ENCODE data around the gene CFAP298.

The CFAP298 gene

GRCh38 chr21:32569261-32570230 is 42.6 kb downstream of the CFAP298 start:
- TF ChIP-seq BACH2 (CRISPR knock-in tag; IDR thresholded peaks at IDR 0.05; ENCODE audit: borderline replicate concordance), result no peak
- no peak for TF ChIP-seq ISL1 (CRISPR knock-in tag; IDR thresholded peaks at IDR 0.05)
- TF ChIP-seq ZNF565 (CRISPR knock-in tag; conservative IDR thresholded peaks at IDR 0.05; ENCODE audit: low read depth), result no peak
- no peak for TF ChIP-seq ZFP30 (CRISPR knock-in tag; IDR thresholded peaks at IDR 0.05)
- TF ChIP-seq OSR1 (CRISPR knock-in tag; IDR thresholded peaks at IDR 0.05), result no peak
- TF ChIP-seq CREB5 (CRISPR knock-in tag; IDR thresholded peaks at IDR 0.05; ENCODE audit: low read depth), result no peak
- TF ChIP-seq, protein P1, sequence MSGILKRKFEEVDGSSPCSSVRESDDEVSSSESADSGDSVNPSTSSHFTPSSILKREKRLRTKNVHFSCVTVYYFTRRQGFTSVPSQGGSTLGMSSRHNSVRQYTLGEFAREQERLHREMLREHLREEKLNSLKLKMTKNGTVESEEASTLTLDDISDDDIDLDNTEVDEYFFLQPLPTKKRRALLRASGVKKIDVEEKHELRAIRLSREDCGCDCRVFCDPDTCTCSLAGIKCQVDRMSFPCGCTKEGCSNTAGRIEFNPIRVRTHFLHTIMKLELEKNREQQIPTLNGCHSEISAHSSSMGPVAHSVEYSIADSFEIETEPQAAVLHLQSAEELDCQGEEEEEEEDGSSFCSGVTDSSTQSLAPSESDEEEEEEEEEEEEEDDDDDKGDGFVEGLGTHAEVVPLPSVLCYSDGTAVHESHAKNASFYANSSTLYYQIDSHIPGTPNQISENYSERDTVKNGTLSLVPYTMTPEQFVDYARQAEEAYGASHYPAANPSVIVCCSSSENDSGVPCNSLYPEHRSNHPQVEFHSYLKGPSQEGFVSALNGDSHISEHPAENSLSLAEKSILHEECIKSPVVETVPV (CRISPR knock-in tag; IDR thresholded peaks at IDR 0.05), result no peak
- no peak for TF ChIP-seq RARB (CRISPR knock-in tag; IDR thresholded peaks at IDR 0.05)
- no peak for TF ChIP-seq ZC3H10 (CRISPR knock-in tag; IDR thresholded peaks at IDR 0.05)
- TF ChIP-seq TOX (CRISPR knock-in tag; IDR thresholded peaks at IDR 0.05; ENCODE audit: borderline replicate concordance), result no peak
- TF ChIP-seq POU6F1 (CRISPR knock-in tag; IDR thresholded peaks at IDR 0.05; ENCODE audit: borderline replicate concordance, low read depth), result no peak
- no peak for TF ChIP-seq PATZ1 (CRISPR knock-in tag; IDR thresholded peaks at IDR 0.05; ENCODE audit: borderline replicate concordance)
- no peak for TF ChIP-seq TCF4 (CRISPR knock-in tag; IDR thresholded peaks at IDR 0.05; ENCODE audit: borderline replicate concordance)
- TF ChIP-seq SNAI2 (CRISPR knock-in tag; IDR thresholded peaks at IDR 0.05), result no peak
- TF ChIP-seq ZNF70 (CRISPR knock-in tag; IDR thresholded peaks at IDR 0.05), result no peak
- TF ChIP-seq TSHZ2 (CRISPR knock-in tag; IDR thresholded peaks at IDR 0.05), result no peak
- TF ChIP-seq ZFP3 (CRISPR knock-in tag; IDR thresholded peaks at IDR 0.05), result no peak
- TF ChIP-seq CSDC2 (CRISPR knock-in tag; IDR thresholded peaks at IDR 0.05), result no peak
- TF ChIP-seq ARNTL (CRISPR knock-in tag; IDR thresholded peaks at IDR 0.05; ENCODE audit: borderline replicate concordance, low read depth), result no peak
- TF ChIP-seq GLIS3 (CRISPR knock-in tag; IDR thresholded peaks at IDR 0.05), result no peak
- ATAC-seq, result peak; percentile 98

- TF ChIP-seq CREB5 (CRISPR knock-in tag; IDR thresholded peaks at IDR 0.05; ENCODE audit: low read depth), result no peak
- no peak for TF ChIP-seq ZNF70 (CRISPR knock-in tag; IDR thresholded peaks at IDR 0.05)
- TF ChIP-seq GLIS3 (CRISPR knock-in tag; IDR thresholded peaks at IDR 0.05), result no peak
- TF ChIP-seq, protein P1 (CRISPR knock-in tag; IDR thresholded peaks at IDR 0.05), result no peak
- TF ChIP-seq ARNTL (CRISPR knock-in tag; IDR thresholded peaks at IDR 0.05; ENCODE audit: borderline replicate concordance, low read depth), result no peak
- TF ChIP-seq TSHZ2 (CRISPR knock-in tag; IDR thresholded peaks at IDR 0.05), result no peak
- TF ChIP-seq POU6F1 (CRISPR knock-in tag; IDR thresholded peaks at IDR 0.05; ENCODE audit: borderline replicate concordance, low read depth), result no peak
- TF ChIP-seq RARB (CRISPR knock-in tag; IDR thresholded peaks at IDR 0.05), result no peak
- no peak for TF ChIP-seq ZFP3 (CRISPR knock-in tag; IDR thresholded peaks at IDR 0.05)
- TF ChIP-seq SNAI2 (CRISPR knock-in tag; IDR thresholded peaks at IDR 0.05), result no peak
- no peak for ATAC-seq
These were observed 44.6 kb downstream of the CFAP298 start for GRCh38 chr21:32567626-32568025.

Data from SK-N-SH treated with all-trans-retinoic acid at 6 μM for 48 hours (cell line).